H9 (cell line): ENCODE measurements around the gene SHISA7. TPM values are rescaled to one million over a fixed set of nuclear protein-coding genes. Genes with fewer than 3 reads are reported as not detected.

Source experiments
- DNase-seq: peaks from one replicate; pipeline ENCODE4 v3.0.0-alpha.2; 2017
- H2AFZ ChIP-seq: one replicate; pipeline ENCODE4 v1.6.1; 2013; ENCODE audit warnings: mild to moderate bottlenecking, low read length, control low read depth, moderate library complexity
- H2AK5ac ChIP-seq: 2 replicates; pipeline ENCODE4 v1.6.1; 2013; ENCODE audit warnings: low read length, control low read depth, mixed read lengths; ENCODE audit not compliant: insufficient read length
- H2BK120ac ChIP-seq: one replicate; pipeline ENCODE4 v1.6.1; 2013; ENCODE audit warnings: low read depth, mild to moderate bottlenecking, low read length, control low read depth, inconsistent platforms; ENCODE audit not compliant: poor library complexity, severe bottlenecking
- H2BK12ac ChIP-seq: 2 replicates; pipeline ENCODE4 v1.6.1; 2013; ENCODE audit warnings: low read length, control low read depth, mixed read lengths, low read depth; ENCODE audit not compliant: insufficient read length
- H2BK15ac ChIP-seq: 2 replicates; pipeline ENCODE4 v1.6.1; 2013; ENCODE audit warnings: low read depth, low read length, control low read depth
- H2BK20ac ChIP-seq: one replicate; pipeline ENCODE4 v1.6.1; 2013; ENCODE audit warnings: low read depth, mild to moderate bottlenecking, low read length, control low read depth, inconsistent platforms; ENCODE audit not compliant: poor library complexity, severe bottlenecking
- H2BK5ac ChIP-seq: 2 replicates; pipeline ENCODE4 v1.6.1; 2013; ENCODE audit warnings: low read length, control low read depth, mixed read lengths; ENCODE audit not compliant: insufficient read length
- H3K14ac ChIP-seq: 2 replicates; pipeline ENCODE4 v1.6.1; 2013; ENCODE audit warnings: low read length, control low read depth; ENCODE audit not compliant: insufficient read depth
- H3K18ac ChIP-seq: 2 replicates; pipeline ENCODE4 v1.6.1; 2013; ENCODE audit warnings: low read depth, mild to moderate bottlenecking, mixed read lengths, low read length, control low read depth; ENCODE audit not compliant: insufficient read length
- H3K23ac ChIP-seq: 2 replicates; pipeline ENCODE4 v1.6.1; 2013; ENCODE audit warnings: low read length, control low read depth, mixed read lengths, low read depth; ENCODE audit not compliant: insufficient read length
- H3K23me2 ChIP-seq: 2 replicates; pipeline ENCODE4 v1.6.1; 2013; ENCODE audit warnings: low read depth, mild to moderate bottlenecking, mixed read lengths, low read length, control low read depth; ENCODE audit not compliant: insufficient read length, poor library complexity, severe bottlenecking
- H3K27ac ChIP-seq: 2 replicates; pipeline ENCODE4 v1.5.1; 2013; ENCODE audit warnings: low read length, control low read depth, mixed read lengths, low read depth; ENCODE audit not compliant: insufficient read length
- H3K27me3 ChIP-seq: 2 replicates; pipeline ENCODE4 v1.6.1; 2013; ENCODE audit warnings: low read length, control low read depth, inconsistent platforms; ENCODE audit not compliant: insufficient read depth
- H3K4ac ChIP-seq: 2 replicates; pipeline ENCODE4 v1.6.1; 2013; ENCODE audit warnings: low read depth, mild to moderate bottlenecking, control low read depth, inconsistent platforms, low read length, moderate library complexity
- H3K4me1 ChIP-seq: 2 replicates; pipeline ENCODE4 v1.6.1; 2013; ENCODE audit warnings: low read length, control low read depth, inconsistent platforms; ENCODE audit not compliant: insufficient read depth
- H3K4me2 ChIP-seq: 2 replicates; pipeline ENCODE4 v1.6.1; 2013; ENCODE audit warnings: low read length, control low read depth, mixed read lengths; ENCODE audit not compliant: insufficient read length, insufficient read depth
- H3K56ac ChIP-seq: 2 replicates; pipeline ENCODE4 v1.6.1; 2013; ENCODE audit warnings: low read depth, mild to moderate bottlenecking, mixed read lengths, low read length, control low read depth; ENCODE audit not compliant: insufficient read length
- H3K79me1 ChIP-seq: 2 replicates; pipeline ENCODE4 v1.6.1; 2013; ENCODE audit warnings: low read depth, mild to moderate bottlenecking, moderate library complexity, low read length, control low read depth, inconsistent platforms; ENCODE audit not compliant: insufficient read depth, poor library complexity, severe bottlenecking
- H3K79me2 ChIP-seq: 2 replicates; pipeline ENCODE4 v1.6.1; 2013; ENCODE audit warnings: low read length, control low read depth, inconsistent platforms; ENCODE audit not compliant: insufficient read depth
- H3K9ac ChIP-seq: 2 replicates; pipeline ENCODE4 v1.6.1; 2013; ENCODE audit warnings: low read length, control low read depth, mixed read lengths; ENCODE audit not compliant: insufficient read length; ENCODE audit errors: extremely low read depth
- H3K9me3 ChIP-seq: one replicate; pipeline ENCODE4 v1.6.1; 2013; ENCODE audit warnings: low read depth, low read length, inconsistent platforms; ENCODE audit not compliant: control insufficient read depth
- H3T11ph ChIP-seq: one replicate; pipeline ENCODE4 v1.6.1; 2013; ENCODE audit warnings: mild to moderate bottlenecking, low read length, control low read depth, inconsistent platforms
- H4K20me1 ChIP-seq: one replicate; pipeline ENCODE4 v1.6.1; 2013; ENCODE audit not compliant: control insufficient read depth, insufficient read length, insufficient read depth
- H4K5ac ChIP-seq: 2 replicates; pipeline ENCODE4 v1.6.1; 2013; ENCODE audit warnings: low read depth, mild to moderate bottlenecking, mixed read lengths, low read length, control low read depth; ENCODE audit not compliant: insufficient read length
- H4K8ac ChIP-seq: replicated peaks from 2 replicates; pipeline ENCODE4 v1.6.1; 2013; ENCODE audit warnings: low read length, control low read depth, mixed read lengths, low read depth; ENCODE audit not compliant: insufficient read length
- H4K91ac ChIP-seq: 2 replicates; pipeline ENCODE4 v1.6.1; 2013; ENCODE audit warnings: low read depth, mild to moderate bottlenecking, moderate library complexity, mixed read lengths, low read length, control low read depth; ENCODE audit not compliant: insufficient read length
- H3K27ac Mint-ChIP-seq, 3 experiments: 2 replicates in 2 of 3; 3 replicates in 1 of 3; pipeline ENCODE4 v1.8.0; 2020 to 2021; ENCODE audit warnings: mixed read lengths in 3 of 3, mild to moderate bottlenecking in 1 of 3, moderate library complexity in 1 of 3
- H3K27me3 Mint-ChIP-seq: 2 replicates; pipeline ENCODE4 v1.8.0; 2021; ENCODE audit warnings: low read depth, mild to moderate bottlenecking, moderate library complexity, mixed read lengths
- H3K36me3 Mint-ChIP-seq, 3 experiments: 2 replicates in 2 of 3; 3 replicates in 1 of 3; pipeline ENCODE4 v1.8.0; 2020 to 2021; ENCODE audit warnings: low read depth in 3 of 3, mixed read lengths in 3 of 3; ENCODE audit not compliant: insufficient read depth in 1 of 3
- H3K4me1 Mint-ChIP-seq, 2 experiments: 2 replicates each; pipeline ENCODE4 v1.8.0; 2020; ENCODE audit warnings: mixed read lengths in 2 of 2
- H3K4me3 Mint-ChIP-seq, 2 experiments: 2 replicates in 1 of 2; 3 replicates in 1 of 2; pipeline ENCODE4 v1.8.0; 2020 to 2021; ENCODE audit warnings: mild to moderate bottlenecking in 2 of 2, mixed read lengths in 2 of 2, moderate library complexity in 1 of 2
- H3K9me3 Mint-ChIP-seq, 2 experiments: 2 replicates in 1 of 2; 3 replicates in 1 of 2; pipeline ENCODE4 v1.8.0; 2020; ENCODE audit warnings: mild to moderate bottlenecking in 2 of 2, mixed read lengths in 2 of 2, moderate library complexity in 1 of 2
- CTCF ChIP-seq: fragments of 200-600 bp; sonication (generic); conservative IDR thresholded peaks from 3 replicates; pipeline ENCODE4 v1.8.0; 2021; ENCODE audit warnings: antibody characterized with exemption, mild to moderate bottlenecking
- whole genome bisulfite sequencing: extraction: QIAGEN DNeasy Blood & Tissue Kit; methylation state at CpG from one replicate; pipeline ENCODE4 v1.1.7; 2013; ENCODE audit warnings: missing lambda C conversion rate, low lambda C conversion rate, mixed read lengths; ENCODE audit not compliant: insufficient read length; ENCODE audit errors: extremely low coverage; 5-methylcytosine and 5-hydroxymethylcytosine counted together
- total RNA-seq: library from RNA; stranded (reverse); gene quantifications from 2 replicates; pipeline ENCODE4 v1.2.1, GENCODE V29; 2021

SHISA7 gene
- total RNA-seq, 1 experiment from 2014 or later = 0.31 TPM

- peaks cover 20 to 21% of the 10 kb centered on the region in 2 experiments for H3K9me3 Mint-ChIP-seq
- Histone ChIP-seq H3K4me2 (peak overlapping the region; percentile 77), H4K91ac (no peak overlapping the region), H3K27me3 (no peaks in the 10 kb centered on the region), H3K14ac (no peak overlapping the region), H2BK5ac (no peak overlapping the region), H4K20me1 (no peaks in the 10 kb centered on the region), H2BK20ac (no peak overlapping the region), H3T11ph (no peak overlapping the region), H3K4ac (no peak overlapping the region), H2AK5ac (no peak overlapping the region), H3K56ac (no peak overlapping the region), H4K5ac (no peak overlapping the region), H3K23me2 (peaks cover 6% of the 10 kb centered on the region), H3K4me1 (no peaks in the 10 kb centered on the region; the same call in 1 of the 2 replicates), H4K8ac (no peak overlapping the region), H3K18ac (no peak overlapping the region), H3K27ac (no peak overlapping the region), H3K79me1 (peaks cover 7% of the 10 kb centered on the region), H3K9ac (peak overlapping the region; percentile 73), H2BK120ac (no peak overlapping the region), H3K9me3 (no peaks in the 10 kb centered on the region), H3K79me2 (peaks cover 14% of the 10 kb centered on the region; the same call in 1 of the 2 replicates), H2BK15ac (no peak overlapping the region), H3K23ac (no peak overlapping the region), H2AFZ (no peak overlapping the region), H2BK12ac (no peak overlapping the region)
- H3K36me3 Mint-ChIP-seq = peaks cover 49 to 60% (median 58%) of the 10 kb centered on the region in 3 experiments
- no peak for TF ChIP-seq CTCF
- peaks cover 19% of the 10 kb centered on the region for H3K27me3 Mint-ChIP-seq
- peaks cover 18 to 40% of the 10 kb centered on the region in 2 experiments for H3K4me1 Mint-ChIP-seq
- DNase-seq = no peak
- peak overlapping the region; percentile 34 to 79 (median 58); a peak in 6 of 7 replicates for H3K27ac Mint-ChIP-seq
- no CpG with 5 or more reads among the region's 14 CpGs for WGBS
- H3K4me3 Mint-ChIP-seq = peak overlapping the region; percentile 88 to 90
These were observed 36.8 kb downstream of the SHISA7 start for GRCh38 chr19:55406091-55406825.
